GM06990 (cell line): ENCODE measurements around the gene DNAJC30.
"Not testable (repeated sequence)": the region's sequence is repeated elsewhere in the genome, so short reads cannot be mapped to it uniquely, and the experiment has no call there.

Experiments used
- DNase-seq: peaks from one replicate; pipeline ENCODE4 v3.0.0-alpha.2; 2011; ENCODE audit not compliant: insufficient read length; ENCODE audit errors: extremely low read depth
- H3K27me3 ChIP-seq: replicated peaks from 2 replicates; pipeline ENCODE4 v1.6.0; 2011; ENCODE audit warnings: low read length; ENCODE audit not compliant: control insufficient read depth, insufficient read depth
- H3K36me3 ChIP-seq: 2 replicates; pipeline ENCODE4 v1.5.1; 2011; ENCODE audit warnings: low read length; ENCODE audit not compliant: control insufficient read depth, insufficient read depth
- H3K4me3 ChIP-seq: replicated peaks from 2 replicates; pipeline ENCODE4 v1.5.1; 2011; ENCODE audit warnings: low read depth, mild to moderate bottlenecking, control low read depth, low read length
- TF ChIP-seq, protein P1 (sequence below): IDR thresholded peaks from 2 replicates; pipeline ENCODE4 v1.5.1; 2011; ENCODE audit warnings: low read length, control low read depth, mild to moderate bottlenecking, inconsistent platforms; ENCODE audit not compliant: insufficient read depth, poor library complexity, severe bottlenecking

Gene DNAJC30

DNA sequence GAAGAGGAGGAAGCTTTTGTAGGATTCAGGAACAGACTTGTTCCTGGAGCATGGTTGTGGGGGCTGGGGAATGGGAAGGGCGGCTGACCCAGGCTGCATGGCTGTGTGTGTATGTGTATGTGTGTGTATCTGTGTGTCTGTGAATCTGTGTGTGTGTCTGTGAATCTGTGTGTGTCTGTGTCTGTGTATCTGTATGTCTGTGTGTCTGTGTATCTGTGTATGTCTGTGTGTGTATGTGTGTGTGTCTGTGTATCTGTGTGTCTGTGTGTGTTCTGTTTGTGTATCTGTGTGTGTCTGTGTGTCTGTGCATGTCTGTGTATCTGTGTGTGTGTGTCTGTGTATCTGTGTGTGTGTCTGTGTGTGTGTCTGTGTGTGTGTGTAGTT, 42.8 kb upstream of the DNAJC30 start:
- no peaks in the 10 kb centered on the region for H3K27me3 ChIP-seq
- TF ChIP-seq, protein P1, sequence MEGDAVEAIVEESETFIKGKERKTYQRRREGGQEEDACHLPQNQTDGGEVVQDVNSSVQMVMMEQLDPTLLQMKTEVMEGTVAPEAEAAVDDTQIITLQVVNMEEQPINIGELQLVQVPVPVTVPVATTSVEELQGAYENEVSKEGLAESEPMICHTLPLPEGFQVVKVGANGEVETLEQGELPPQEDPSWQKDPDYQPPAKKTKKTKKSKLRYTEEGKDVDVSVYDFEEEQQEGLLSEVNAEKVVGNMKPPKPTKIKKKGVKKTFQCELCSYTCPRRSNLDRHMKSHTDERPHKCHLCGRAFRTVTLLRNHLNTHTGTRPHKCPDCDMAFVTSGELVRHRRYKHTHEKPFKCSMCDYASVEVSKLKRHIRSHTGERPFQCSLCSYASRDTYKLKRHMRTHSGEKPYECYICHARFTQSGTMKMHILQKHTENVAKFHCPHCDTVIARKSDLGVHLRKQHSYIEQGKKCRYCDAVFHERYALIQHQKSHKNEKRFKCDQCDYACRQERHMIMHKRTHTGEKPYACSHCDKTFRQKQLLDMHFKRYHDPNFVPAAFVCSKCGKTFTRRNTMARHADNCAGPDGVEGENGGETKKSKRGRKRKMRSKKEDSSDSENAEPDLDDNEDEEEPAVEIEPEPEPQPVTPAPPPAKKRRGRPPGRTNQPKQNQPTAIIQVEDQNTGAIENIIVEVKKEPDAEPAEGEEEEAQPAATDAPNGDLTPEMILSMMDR: no peak

DNA sequence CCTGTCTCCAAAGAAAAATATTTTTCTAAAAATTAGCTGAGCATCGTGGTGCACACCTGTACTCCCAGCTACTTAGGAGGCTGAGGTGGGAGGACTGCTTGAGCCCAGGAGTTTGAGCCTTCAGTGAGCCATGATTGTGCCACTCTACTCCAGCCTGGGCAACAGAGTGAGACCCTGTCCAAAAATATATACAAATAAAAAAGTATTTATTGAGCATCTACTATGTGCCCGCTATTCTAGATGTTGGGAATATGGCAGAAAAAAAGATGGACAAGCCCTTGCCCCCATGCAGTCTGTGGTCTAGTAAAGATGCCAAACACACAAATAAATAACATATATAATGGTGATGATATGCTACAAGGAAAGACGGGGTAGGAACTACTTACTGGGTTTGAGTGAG, 40.6 kb upstream of the DNAJC30 start:
- no peaks in the 10 kb centered on the region for H3K36me3 ChIP-seq
- no peak overlapping the region for H3K4me3 ChIP-seq
- TF ChIP-seq, protein P1: no peak
- no peak for DNase-seq
- H3K27me3 ChIP-seq: no peaks in the 10 kb centered on the region

More for the DNA sequence above, 42.8 kb upstream of the DNAJC30 start:
- no peak for DNase-seq
- Histone ChIP-seq H3K4me3 (no peak overlapping the region), H3K36me3 (no peaks in the 10 kb centered on the region)

DNA sequence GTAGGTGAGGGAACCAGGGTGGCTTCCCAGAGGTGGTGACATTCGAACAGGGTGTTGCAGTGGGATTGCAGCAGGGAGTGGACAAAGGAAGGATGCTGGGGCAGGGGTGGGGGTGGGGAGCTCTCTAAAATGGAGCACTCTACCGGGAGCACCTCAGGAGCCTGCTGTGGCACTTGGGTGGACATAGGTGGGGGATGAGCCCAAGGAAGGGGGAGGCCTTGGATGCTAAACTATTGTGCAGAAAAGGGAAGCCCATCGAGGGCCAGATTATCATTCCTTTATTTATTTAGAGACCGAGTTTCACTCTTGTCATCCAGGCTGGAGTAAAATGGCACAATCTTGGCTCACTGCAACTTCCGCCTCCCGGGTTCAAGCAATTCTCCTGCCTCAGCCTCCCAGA, 39.5 kb upstream of the DNAJC30 start:
- no peak overlapping the region for H3K4me3 ChIP-seq

DNA sequence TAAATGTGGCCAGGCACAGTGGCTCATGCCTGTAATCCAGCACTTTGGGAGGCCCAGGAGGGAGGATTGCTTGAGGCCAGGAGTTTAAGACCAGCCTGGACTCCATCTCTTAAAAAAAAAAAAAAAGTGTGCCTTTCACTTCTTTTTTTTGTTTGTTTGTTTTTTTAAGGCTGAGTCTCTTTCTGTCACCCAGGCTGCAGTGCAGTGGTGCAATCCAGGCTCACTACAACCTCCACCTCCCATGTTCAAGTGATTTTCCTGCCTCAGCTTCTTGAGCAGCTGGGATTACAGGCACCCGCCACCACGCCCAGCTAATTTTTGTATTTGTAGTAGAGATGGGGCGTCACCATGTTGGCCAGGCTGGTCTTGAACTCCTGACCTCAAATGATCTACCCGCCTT, 38.9 kb upstream of the DNAJC30 start:
- not testable (repeated sequence) for H3K36me3 ChIP-seq, DNase-seq, H3K27me3 ChIP-seq, H3K4me3 ChIP-seq

More for the DNA sequence above, 39.5 kb upstream of the DNAJC30 start:
- DNase-seq: no peak
- TF ChIP-seq, protein P1: no peak
- no peaks in the 10 kb centered on the region for H3K36me3 ChIP-seq
- H3K27me3 ChIP-seq: no peaks in the 10 kb centered on the region

DNA sequence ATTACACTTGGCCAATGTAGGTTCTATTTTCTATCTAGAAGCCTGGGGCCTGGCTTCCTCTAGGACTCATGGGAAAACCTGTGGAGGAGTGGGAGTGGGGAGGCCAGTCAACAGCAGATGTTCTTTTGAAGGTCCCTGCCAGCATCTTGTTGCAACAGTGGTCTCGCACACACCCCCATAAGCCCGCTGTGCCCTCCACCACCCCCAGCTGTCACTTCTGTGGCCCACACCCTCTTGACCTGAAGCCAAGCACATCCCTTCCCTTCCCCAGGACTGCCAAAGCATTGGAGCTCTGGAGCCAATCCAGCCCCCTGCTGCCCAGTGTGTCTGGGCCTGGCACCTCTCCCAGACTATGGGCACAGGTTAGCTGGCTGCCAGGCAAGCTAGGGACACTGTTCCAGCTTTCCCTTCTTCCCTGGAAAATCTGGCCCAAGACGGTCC, 38.1 kb upstream of the DNAJC30 start:
- TF ChIP-seq, protein P1: no peak
- Histone ChIP-seq H3K4me3 (no peak overlapping the region), H3K36me3 (no peaks in the 10 kb centered on the region), H3K27me3 (no peaks in the 10 kb centered on the region)
- no peak for DNase-seq

DNA sequence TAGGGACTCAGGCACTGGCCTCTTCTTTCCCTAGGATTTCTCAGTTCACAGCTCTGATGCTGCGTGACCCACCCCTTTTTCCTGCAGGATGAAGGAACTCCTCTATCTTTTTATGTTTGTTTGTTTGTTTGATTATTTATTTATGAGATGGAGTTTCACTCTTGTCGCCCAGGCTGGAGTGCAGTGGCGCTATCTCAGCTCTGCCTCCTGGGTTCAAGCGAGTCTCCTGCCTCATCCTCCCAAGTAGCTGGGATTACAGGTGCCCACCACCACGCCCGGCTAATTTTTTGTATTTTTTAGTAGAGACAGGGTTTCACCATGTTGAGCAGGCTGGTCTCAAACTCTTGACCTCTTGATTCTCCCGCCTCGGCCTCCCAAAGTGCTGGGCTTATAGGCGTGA, 37.2 kb upstream of the DNAJC30 start:
- not testable (repeated sequence) for H3K4me3 ChIP-seq, DNase-seq, H3K36me3 ChIP-seq, H3K27me3 ChIP-seq

DNA sequence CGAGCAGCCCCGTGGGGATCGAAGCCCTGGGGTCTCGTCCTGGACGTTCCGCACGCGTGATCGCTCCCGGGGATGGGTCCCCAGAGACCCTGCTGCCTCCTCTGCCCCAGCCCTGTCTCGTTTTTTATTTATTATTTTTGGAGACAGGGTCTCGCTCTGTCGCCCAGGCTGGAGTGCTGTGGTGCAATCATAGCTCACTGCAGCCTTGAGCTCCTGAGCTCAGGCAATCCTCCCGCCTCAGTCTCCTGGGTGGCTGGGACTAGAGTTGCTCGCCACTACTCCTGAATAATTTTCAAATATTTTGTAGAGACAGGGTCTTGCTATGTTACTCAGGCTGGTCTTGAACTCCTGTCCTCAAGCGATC, 36.5 kb upstream of the DNAJC30 start:
- Histone ChIP-seq H3K4me3 (peak overlapping the region; percentile 54), H3K36me3 (no peaks in the 10 kb centered on the region; the same call in 1 of the 2 replicates), H3K27me3 (no peaks in the 10 kb centered on the region)
- TF ChIP-seq, protein P1: no peak
- DNase-seq: no peak
